Tibial nerve (tissue), 3 donors: ENCODE measurements around the gene CHST10.

Experiments used
- EP300 ChIP-seq, 2 donors: sonication (generic); formaldehyde crosslinking; IDR thresholded peaks; one replicate each; pipeline ENCODE4 v1.6.1; 2017; ENCODE audit warnings: antibody characterized with exemption in 2 of 2, mild to moderate bottlenecking in 1 of 2
- POLR2A ChIP-seq, 2 donors: fragments of 450-650 bp; IDR thresholded peaks; one replicate each; pipeline ENCODE4 v1.6.1; 2017; ENCODE audit warnings: antibody characterized with exemption in 2 of 2, mild to moderate bottlenecking in 2 of 2, moderate library complexity in 2 of 2

GRCh38 chr2:100388703-100389102 lies 28.8 kb downstream of the CHST10 start:
- TF ChIP-seq EP300 (IDR thresholded peaks at IDR 0.05) (no peak), POLR2A (IDR thresholded peaks at IDR 0.05) (no peak)
